IPS DF 19.7 (cell line): ENCODE measurements around the gene ARNT2.

Source experiments
- DNase-seq: peaks from one replicate; pipeline ENCODE4 v3.0.0-alpha.2; 2013; ENCODE audit warnings: low read depth, low spot score

Gene ARNT2

GRCh38 chr15:80465626-80466005, 61.4 kb downstream of the ARNT2 start:
- no peak for DNase-seq

GRCh38 chr15:80466543-80466942, 62.4 kb downstream of the ARNT2 start:
- DNase-seq, result no peak

GRCh38 chr15:80467311-80467714, 63.1 kb downstream of the ARNT2 start:
- DNase-seq, result no peak

GRCh38 chr15:80468796-80469195, 64.6 kb downstream of the ARNT2 start:
- no peak for DNase-seq

DNA sequence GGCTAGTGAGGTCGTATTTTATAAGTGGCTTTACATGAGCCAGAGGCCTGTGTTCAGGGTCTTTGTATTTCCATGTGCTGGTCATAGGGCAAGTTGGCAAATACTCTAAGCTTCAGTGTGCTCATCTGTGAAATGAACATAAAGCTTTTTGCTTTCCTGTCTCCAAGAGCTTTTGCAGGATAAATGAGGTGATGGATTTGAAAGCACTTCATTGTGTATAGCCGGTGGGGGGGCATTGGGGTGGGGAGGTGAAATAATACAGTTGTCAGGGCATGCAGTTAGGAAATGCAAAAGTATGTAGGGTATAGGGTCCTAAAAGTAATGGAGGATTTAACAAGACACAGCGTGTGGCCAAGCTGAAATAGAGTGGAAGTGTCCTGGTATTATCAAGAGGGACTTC, 67.7 kb downstream of the ARNT2 start:
- no peak for DNase-seq

DNA sequence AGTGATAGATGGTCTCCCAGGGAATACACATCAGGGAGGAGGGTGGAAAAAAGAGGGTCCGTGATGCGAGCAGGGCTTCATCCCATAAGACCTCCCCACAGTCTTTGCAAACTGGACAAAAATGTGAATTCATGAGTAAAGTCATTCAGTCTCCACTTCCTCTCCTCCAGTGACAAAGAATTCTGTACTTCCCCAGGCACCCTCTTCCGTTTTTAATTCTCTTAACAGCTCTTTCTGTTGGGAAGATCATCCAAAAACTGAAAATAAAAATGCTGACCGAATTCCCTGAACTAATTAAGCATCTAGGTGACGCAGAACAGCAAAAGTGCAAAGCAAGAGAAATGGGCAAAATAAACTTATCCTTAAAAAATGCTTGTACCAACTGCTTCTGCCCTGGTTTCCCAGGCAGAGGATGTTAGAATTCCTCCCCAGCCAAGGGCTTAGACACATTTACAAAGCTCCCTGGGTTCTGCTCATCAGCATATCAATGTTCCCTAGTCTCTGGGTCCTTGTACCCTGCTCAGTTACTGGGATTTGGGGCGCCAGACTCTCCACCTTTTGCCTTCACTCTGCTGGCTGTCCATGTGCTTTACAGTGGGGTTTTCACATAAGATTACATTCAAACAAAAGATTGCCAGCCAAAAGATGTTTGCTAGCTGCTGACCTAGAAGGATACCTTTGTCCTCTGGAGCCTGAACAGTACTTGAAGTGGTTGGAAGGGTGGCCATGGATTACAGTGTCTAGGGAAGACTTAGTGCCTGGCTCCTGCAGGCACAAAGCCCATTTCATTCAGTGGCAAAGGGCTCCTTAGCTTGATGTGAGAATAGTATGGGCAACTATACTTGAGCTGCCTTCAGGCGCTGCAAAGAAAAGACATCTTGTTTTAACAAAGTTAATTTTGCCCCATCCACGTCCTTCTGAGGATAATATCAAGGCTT, 69.4 kb downstream of the ARNT2 start:
- DNase-seq, result no peak

- no peak for DNase-seq
Observed at GRCh38 chr15:80474224-80475215, 70.3 kb downstream of the ARNT2 start.

GRCh38 chr15:80475572-80475971, 71.4 kb downstream of the ARNT2 start:
- no peak for DNase-seq

GRCh38 chr15:80476036-80476435, 71.9 kb downstream of the ARNT2 start:
- no peak for DNase-seq

DNA sequence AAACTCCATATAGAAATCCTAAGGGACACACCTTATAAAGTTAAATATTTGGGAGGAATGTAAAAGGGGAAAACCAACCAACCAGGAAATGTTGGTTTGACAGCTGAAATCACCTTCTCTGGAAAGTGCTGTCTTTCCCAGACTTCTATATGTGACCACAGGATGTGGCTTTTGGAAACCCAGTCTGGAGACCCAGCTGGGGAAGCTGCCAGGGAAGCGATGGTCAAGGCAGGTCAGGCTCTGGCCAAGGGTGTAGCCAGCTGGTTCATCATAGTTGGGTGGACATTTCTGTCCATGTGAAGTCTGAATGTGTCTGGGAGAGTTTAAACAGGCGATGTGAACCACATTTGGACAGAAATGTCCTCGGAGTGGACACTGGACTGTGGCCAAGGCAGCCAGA, 73.9 kb downstream of the ARNT2 start:
- DNase-seq, result no peak

GRCh38 chr15:80479191-80479590, 75.0 kb downstream of the ARNT2 start:
- no peak for DNase-seq

GRCh38 chr15:80480171-80480811, 76.1 kb downstream of the ARNT2 start:
- DNase-seq, result no peak

- peak; percentile 30 for DNase-seq
Observed at GRCh38 chr15:80480909-80481308, 76.7 kb downstream of the ARNT2 start.

GRCh38 chr15:80482696-80483095, 78.5 kb downstream of the ARNT2 start:
- DNase-seq, result no peak

- no peak for DNase-seq
Observed at GRCh38 chr15:80483725-80484161, 79.6 kb downstream of the ARNT2 start.

DNA sequence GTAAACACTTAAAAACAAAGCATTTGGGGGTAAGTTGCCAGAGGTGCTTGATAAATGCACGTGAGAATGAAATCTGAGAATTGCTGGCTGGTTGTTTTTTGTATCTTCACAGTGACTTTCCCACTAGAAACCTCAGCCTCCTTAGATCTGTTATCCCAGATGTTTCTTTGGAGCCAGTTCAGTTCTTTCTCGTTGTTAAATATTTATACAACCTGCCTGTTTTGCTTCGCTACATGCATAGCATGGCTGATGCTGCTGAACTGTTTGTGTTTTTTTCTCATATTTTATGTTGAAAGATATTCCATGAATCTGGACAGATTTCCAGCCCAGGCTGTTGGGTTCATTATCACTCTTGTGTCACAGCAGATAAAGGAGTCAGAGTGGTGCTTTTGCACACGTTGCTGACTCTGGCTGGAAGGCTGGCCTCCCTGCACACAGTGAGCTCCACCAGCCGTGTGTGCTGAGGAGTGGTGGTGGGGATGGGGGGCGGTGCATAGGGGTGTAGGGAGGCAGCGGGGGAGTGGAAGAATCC, 80.2 kb downstream of the ARNT2 start:
- DNase-seq, result no peak

- DNase-seq, result no peak
Observed at GRCh38 chr15:80485370-80486164, 81.4 kb downstream of the ARNT2 start.

DNA sequence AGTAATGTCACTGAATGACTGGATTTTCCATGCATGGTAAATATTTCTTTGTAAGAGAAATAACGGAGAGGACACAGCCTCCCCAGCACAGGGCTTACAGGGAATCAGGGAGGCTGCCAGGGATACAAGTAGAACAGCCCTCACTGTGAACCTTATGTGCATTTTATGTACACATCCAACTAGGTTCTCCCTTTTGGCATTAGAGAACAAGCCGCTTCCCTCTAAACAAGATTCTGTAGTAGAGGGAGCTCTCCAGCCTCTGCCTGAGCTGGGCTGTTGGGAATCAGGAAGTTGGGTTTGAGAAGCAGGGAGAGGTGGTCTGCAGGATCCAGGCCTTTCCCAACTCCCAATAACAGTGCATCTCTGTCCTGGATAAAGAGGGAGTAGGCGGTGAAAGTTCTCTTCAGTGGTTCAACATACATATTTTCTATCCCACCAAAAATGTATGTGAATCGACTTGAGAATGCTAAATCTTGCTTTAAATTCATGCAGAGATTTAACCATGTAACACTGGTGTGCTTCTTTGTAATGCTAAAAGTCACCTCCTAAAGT, 83.7 kb downstream of the ARNT2 start:
- no peak for DNase-seq

- DNase-seq, result no peak
Observed at GRCh38 chr15:80489030-80489594, 84.9 kb downstream of the ARNT2 start.

GRCh38 chr15:80490431-80490990, 86.3 kb downstream of the ARNT2 start:
- no peak for DNase-seq
